ENCODE data around the gene GOLGA5. TPM values are rescaled to one million over a fixed set of nuclear protein-coding genes. Genes with fewer than 3 reads are reported as not detected.
"Not testable (repeated sequence)": the region's sequence is repeated elsewhere in the genome, so short reads cannot be mapped to it uniquely, and the experiment has no call there.

GOLGA5 gene
- total RNA-seq, 1 experiment from 2014 or later = 25.4 TPM

GRCh38 chr14:92748259-92749016, 45.7 kb upstream of the GOLGA5 start, which contains the start of gene LGMN:
TSS of gene LGMN (minus strand) at chr14:92748627. CDS start at chr14:92732786, 15,841 bp downstream.
- Histone ChIP-seq H3T11ph (ENCODE audit: low read length) (no peak within 1 kb of the TSS), H4K20me1 (ENCODE audit: control insufficient read depth, insufficient read depth, insufficient read length) (no peaks in the 10 kb centered on the region), H2BK5ac (ENCODE audit: insufficient read length, low read length) (no peak within 1 kb of the TSS), H3K4ac (ENCODE audit: low read depth, low read length) (no peak within 1 kb of the TSS), H3K56ac (ENCODE audit: insufficient read length, low read depth, low read length) (no peak within 1 kb of the TSS), H3K27me3 (ENCODE audit: insufficient read depth, low read length) (no peaks in the 10 kb centered on the region), H3K23ac (ENCODE audit: insufficient read length, low read depth, low read length) (no peak within 1 kb of the TSS), H3K23me2 (ENCODE audit: insufficient read length, low read depth, low read length, poor library complexity, severe bottlenecking) (peaks cover 10% of the 10 kb centered on the region), H2BK20ac (ENCODE audit: low read depth, low read length, poor library complexity, severe bottlenecking) (no peak within 1 kb of the TSS), H2BK15ac (ENCODE audit: low read depth, low read length) (no peak within 1 kb of the TSS), H4K8ac (replicated peaks; ENCODE audit: insufficient read length, low read depth, low read length) (no peak within 1 kb of the TSS), H2BK120ac (ENCODE audit: low read depth, low read length, poor library complexity, severe bottlenecking) (no peak within 1 kb of the TSS), H3K4me1 (ENCODE audit: insufficient read depth, low read length) (no peaks in the 10 kb centered on the region), H2AK5ac (ENCODE audit: insufficient read length, low read length) (no peak within 1 kb of the TSS), H3K9me3 (ENCODE audit: control insufficient read depth, low read depth, low read length) (no peaks in the 10 kb centered on the region), H4K5ac (ENCODE audit: insufficient read length, low read depth, low read length) (no peak within 1 kb of the TSS), H3K9ac (ENCODE audit: extremely low read depth, insufficient read length, low read length) (peak within 1 kb of the TSS; percentile 72), H4K91ac (ENCODE audit: insufficient read length, low read depth, low read length) (no peak within 1 kb of the TSS), H3K4me2 (ENCODE audit: insufficient read depth, insufficient read length, low read length) (peak within 1 kb of the TSS; percentile 93), H2AFZ (ENCODE audit: low read length) (peak within 1 kb of the TSS; percentile 66), H3K27ac (ENCODE audit: insufficient read length, low read depth, low read length) (no peak within 1 kb of the TSS), H3K14ac (ENCODE audit: insufficient read depth, low read length) (peak within 1 kb of the TSS; percentile 69; the same call in 1 of the 2 replicates), H3K18ac (ENCODE audit: insufficient read length, low read depth, low read length) (peak within 1 kb of the TSS; percentile 69), H3K79me2 (ENCODE audit: insufficient read depth, low read length) (no peaks in the 10 kb centered on the region), H3K79me1 (ENCODE audit: insufficient read depth, low read depth, low read length, poor library complexity, severe bottlenecking) (no peaks in the 10 kb centered on the region), H2BK12ac (ENCODE audit: insufficient read length, low read depth, low read length) (no peak within 1 kb of the TSS)
- H3K9me3 Mint-ChIP-seq = peaks cover 3 to 5% of the 10 kb centered on the region in 2 experiments; a peak in 2 of 5 replicates
- no CpG with 5 or more reads among the region's 50 CpGs for WGBS (ENCODE audit: extremely low coverage, insufficient read length, low lambda C conversion rate)
- no peak for TF ChIP-seq CTCF (conservative IDR thresholded peaks at IDR 0.05)
- peaks cover 4 to 20% (median 9%) of the 10 kb centered on the region in 3 experiments; a peak in 6 of 7 replicates for H3K36me3 Mint-ChIP-seq (ENCODE audit: insufficient read depth in 1 of 3, low read depth in 3 of 3)
- H3K4me3 Mint-ChIP-seq = peak within 1 kb of the TSS; percentile 86 to 93
- H3K27me3 Mint-ChIP-seq (ENCODE audit: low read depth) = peaks cover 24% of the 10 kb centered on the region
- DNase-seq = peak; percentile 97
- H3K4me1 Mint-ChIP-seq = peaks cover 17 to 19% of the 10 kb centered on the region in 2 experiments
- peak within 1 kb of the TSS in 2 of 3 experiments; percentile 44 to 76; a peak in 2 of 7 replicates for H3K27ac Mint-ChIP-seq

GRCh38 chr14:92750222-92750728, 43.8 kb upstream of the GOLGA5 start:
- H3K14ac ChIP-seq (ENCODE audit: insufficient read depth, low read length); H2BK12ac ChIP-seq (ENCODE audit: insufficient read length, low read depth, low read length); H3K4me3 Mint-ChIP-seq; H3K79me2 ChIP-seq (ENCODE audit: insufficient read depth, low read length); H2AFZ ChIP-seq (ENCODE audit: low read length); DNase-seq; H2BK20ac ChIP-seq (ENCODE audit: low read depth, low read length, poor library complexity, severe bottlenecking); H3K56ac ChIP-seq (ENCODE audit: insufficient read length, low read depth, low read length); H3K23ac ChIP-seq (ENCODE audit: insufficient read length, low read depth, low read length); H2BK5ac ChIP-seq (ENCODE audit: insufficient read length, low read length); H4K8ac ChIP-seq (replicated peaks; ENCODE audit: insufficient read length, low read depth, low read length); H3K27me3 ChIP-seq (ENCODE audit: insufficient read depth, low read length); H2BK120ac ChIP-seq (ENCODE audit: low read depth, low read length, poor library complexity, severe bottlenecking); H3K9me3 Mint-ChIP-seq; H3K9ac ChIP-seq (ENCODE audit: extremely low read depth, insufficient read length, low read length); H4K5ac ChIP-seq (ENCODE audit: insufficient read length, low read depth, low read length); H4K91ac ChIP-seq (ENCODE audit: insufficient read length, low read depth, low read length); H3K18ac ChIP-seq (ENCODE audit: insufficient read length, low read depth, low read length); H2AK5ac ChIP-seq (ENCODE audit: insufficient read length, low read length); H3K9me3 ChIP-seq (ENCODE audit: control insufficient read depth, low read depth, low read length); H3K79me1 ChIP-seq (ENCODE audit: insufficient read depth, low read depth, low read length, poor library complexity, severe bottlenecking); H3K4me2 ChIP-seq (ENCODE audit: insufficient read depth, insufficient read length, low read length); H3K4me1 ChIP-seq (ENCODE audit: insufficient read depth, low read length); H2BK15ac ChIP-seq (ENCODE audit: low read depth, low read length); H3K27ac Mint-ChIP-seq; H3K27ac ChIP-seq (ENCODE audit: insufficient read length, low read depth, low read length); H3K4ac ChIP-seq (ENCODE audit: low read depth, low read length); H3T11ph ChIP-seq (ENCODE audit: low read length); H4K20me1 ChIP-seq (ENCODE audit: control insufficient read depth, insufficient read depth, insufficient read length): not testable (repeated sequence)
- Mint-ChIP-seq H3K27me3 (ENCODE audit: low read depth) (peaks cover 25% of the 10 kb centered on the region), H3K4me1 (peaks cover 17 to 19% of the 10 kb centered on the region in 2 experiments), H3K36me3 (ENCODE audit: insufficient read depth in 1 of 3, low read depth in 3 of 3) (peaks cover 4 to 17% (median 9%) of the 10 kb centered on the region in 3 experiments; a peak in 6 of 7 replicates)
- H3K23me2 ChIP-seq (ENCODE audit: insufficient read length, low read depth, low read length, poor library complexity, severe bottlenecking) = peaks cover 10% of the 10 kb centered on the region
- WGBS (ENCODE audit: extremely low coverage, insufficient read length, low lambda C conversion rate) = no CpG with 5 or more reads among the region's 10 CpGs

All from H9 (cell line).